ENCODE measurements around the gene CREG2. TPM values are rescaled to one million over a fixed set of nuclear protein-coding genes. Genes with fewer than 3 reads are reported as not detected.

The CREG2 gene
- total RNA-seq, 4 donors from 2014 or later: not detected

DNA sequence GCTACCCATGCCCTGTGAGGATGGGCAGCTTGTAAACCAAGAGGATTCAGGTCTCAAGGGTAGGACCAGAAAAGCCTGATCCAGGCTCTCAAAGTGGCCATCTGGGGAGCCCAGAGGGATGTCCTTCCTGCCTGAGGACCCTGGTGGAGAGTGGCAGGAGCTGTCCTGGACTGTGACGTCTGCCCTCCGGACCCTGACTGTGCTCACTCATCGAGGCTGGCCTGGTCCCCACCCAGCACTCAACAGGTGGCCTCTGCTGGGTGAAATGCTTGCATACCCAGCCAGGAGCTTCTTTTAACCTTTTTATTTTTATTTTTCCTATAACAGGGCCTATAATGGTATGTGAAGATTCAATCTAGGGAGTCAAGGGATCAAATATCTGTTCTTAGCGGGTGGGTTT is 24.5 kb downstream of the CREG2 start:
- intact Hi-C loops (cut with DNase I): no loop called here
- H3K4me1 ChIP-seq: no peaks in the 10 kb centered on the region
- H3K9me3 ChIP-seq: no peaks in the 10 kb centered on the region
- no peaks in the 10 kb centered on the region for H3K27me3 ChIP-seq
- DNase-seq (ENCODE audit: extremely low spot score): no peak
- H3K4me3 ChIP-seq: no peak overlapping the region
- 94% methylated on average over 4 of the region's 4 CpGs for WGBS
- H3K27ac ChIP-seq (replicated peaks in 1 of 4): no peak overlapping the region
- no peaks in the 10 kb centered on the region for H3K36me3 ChIP-seq
- no peak for TF ChIP-seq POLR2A (IDR thresholded peaks at IDR 0.05; ENCODE audit: low read depth)
- TF ChIP-seq EP300 (IDR thresholded peaks at IDR 0.05): no peak
- TF ChIP-seq, protein P1, sequence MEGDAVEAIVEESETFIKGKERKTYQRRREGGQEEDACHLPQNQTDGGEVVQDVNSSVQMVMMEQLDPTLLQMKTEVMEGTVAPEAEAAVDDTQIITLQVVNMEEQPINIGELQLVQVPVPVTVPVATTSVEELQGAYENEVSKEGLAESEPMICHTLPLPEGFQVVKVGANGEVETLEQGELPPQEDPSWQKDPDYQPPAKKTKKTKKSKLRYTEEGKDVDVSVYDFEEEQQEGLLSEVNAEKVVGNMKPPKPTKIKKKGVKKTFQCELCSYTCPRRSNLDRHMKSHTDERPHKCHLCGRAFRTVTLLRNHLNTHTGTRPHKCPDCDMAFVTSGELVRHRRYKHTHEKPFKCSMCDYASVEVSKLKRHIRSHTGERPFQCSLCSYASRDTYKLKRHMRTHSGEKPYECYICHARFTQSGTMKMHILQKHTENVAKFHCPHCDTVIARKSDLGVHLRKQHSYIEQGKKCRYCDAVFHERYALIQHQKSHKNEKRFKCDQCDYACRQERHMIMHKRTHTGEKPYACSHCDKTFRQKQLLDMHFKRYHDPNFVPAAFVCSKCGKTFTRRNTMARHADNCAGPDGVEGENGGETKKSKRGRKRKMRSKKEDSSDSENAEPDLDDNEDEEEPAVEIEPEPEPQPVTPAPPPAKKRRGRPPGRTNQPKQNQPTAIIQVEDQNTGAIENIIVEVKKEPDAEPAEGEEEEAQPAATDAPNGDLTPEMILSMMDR (IDR thresholded peaks at IDR 0.05): no peak
- no peak for TF ChIP-seq POLR2AphosphoS5 (IDR thresholded peaks at IDR 0.05)

DNA sequence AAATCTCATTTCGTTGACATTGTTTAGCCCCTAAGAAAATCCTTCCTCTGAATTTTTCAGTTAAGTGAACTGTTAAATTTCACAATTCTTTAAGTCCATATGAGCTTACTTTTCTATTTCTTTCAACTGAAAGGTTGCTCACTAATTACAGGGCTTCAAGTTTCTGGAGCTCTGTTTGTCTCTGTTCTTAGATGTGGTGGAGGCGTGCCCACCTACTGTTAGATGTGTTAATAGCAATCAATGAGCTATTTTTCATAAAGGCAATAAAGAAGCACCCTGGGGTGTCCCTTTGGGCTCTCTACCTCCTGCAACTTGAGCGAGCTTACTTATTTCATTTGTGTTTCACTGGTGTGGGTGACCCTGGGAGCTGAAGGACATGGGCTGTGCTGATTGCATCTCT is 25.0 kb downstream of the CREG2 start:
- Histone ChIP-seq H3K9me3 (no peaks in the 10 kb centered on the region), H3K4me1 (no peaks in the 10 kb centered on the region), H3K27me3 (no peaks in the 10 kb centered on the region), H3K36me3 (no peaks in the 10 kb centered on the region), H3K4me3 (no peak overlapping the region), H3K27ac (replicated peaks in 1 of 4) (no peak overlapping the region)
- WGBS: 82% methylated on average over 3 of the region's 3 CpGs
- no peak for DNase-seq (ENCODE audit: extremely low spot score)
- intact Hi-C loops (cut with DNase I): no loop called here
- TF ChIP-seq POLR2AphosphoS5 (IDR thresholded peaks at IDR 0.05): no peak
- TF ChIP-seq, protein P1 (IDR thresholded peaks at IDR 0.05): no peak
- TF ChIP-seq POLR2A (IDR thresholded peaks at IDR 0.05; ENCODE audit: low read depth): no peak
- TF ChIP-seq EP300 (IDR thresholded peaks at IDR 0.05): no peak

DNA sequence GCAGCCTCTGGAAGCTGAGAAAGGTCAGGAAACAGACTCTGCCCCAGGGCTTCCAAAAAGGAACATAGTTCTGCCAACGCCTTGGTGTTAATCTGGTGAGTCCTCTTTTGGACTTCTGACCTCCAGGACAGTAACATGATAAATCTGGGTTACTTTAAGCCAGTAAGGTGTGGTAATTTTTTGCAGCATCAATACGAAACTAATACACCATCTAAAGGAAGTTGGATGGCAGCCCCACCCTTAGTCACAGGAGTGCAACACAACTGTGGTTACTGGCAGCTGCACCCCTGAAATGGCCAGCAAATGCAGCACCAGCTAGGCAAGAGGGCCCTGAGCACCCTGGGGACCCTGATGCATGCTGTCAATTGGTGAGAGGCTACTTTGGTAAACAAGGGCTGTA is 25.8 kb downstream of the CREG2 start:
- no peak overlapping the region for H3K4me3 ChIP-seq
- H3K36me3 ChIP-seq: no peaks in the 10 kb centered on the region
- H3K27ac ChIP-seq (replicated peaks in 1 of 4): no peak overlapping the region
- no peaks in the 10 kb centered on the region for H3K27me3 ChIP-seq
- 83% methylated on average over 1 of the region's 2 CpGs for WGBS
- intact Hi-C loops (cut with DNase I): no loop called here
- no peak for TF ChIP-seq EP300 (IDR thresholded peaks at IDR 0.05)
- TF ChIP-seq POLR2A (IDR thresholded peaks at IDR 0.05; ENCODE audit: low read depth): no peak
- TF ChIP-seq, protein P1 (IDR thresholded peaks at IDR 0.05): no peak
- TF ChIP-seq POLR2AphosphoS5 (IDR thresholded peaks at IDR 0.05): no peak
- H3K9me3 ChIP-seq: no peaks in the 10 kb centered on the region
- DNase-seq (ENCODE audit: extremely low spot score): no peak
- H3K4me1 ChIP-seq: no peaks in the 10 kb centered on the region

DNA sequence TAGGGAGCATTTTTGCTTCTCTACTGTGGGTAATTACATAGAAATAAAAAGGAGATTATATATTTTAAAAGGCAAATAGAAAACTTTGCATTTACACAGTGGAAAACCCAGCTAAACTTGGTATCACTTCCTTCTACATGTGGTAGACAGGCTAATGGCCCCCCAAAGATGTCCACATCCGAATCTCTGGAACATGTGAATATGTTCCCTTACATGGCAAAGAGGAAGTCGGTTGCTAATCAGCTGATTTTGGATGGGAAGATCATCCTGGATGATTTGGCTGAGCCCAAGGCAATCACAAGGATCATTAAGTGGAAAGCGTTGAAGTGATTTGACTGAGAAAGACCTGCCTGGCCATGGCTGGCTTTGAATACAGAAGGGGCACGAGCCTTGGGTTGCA is 26.2 kb downstream of the CREG2 start:
- no peaks in the 10 kb centered on the region for H3K4me1 ChIP-seq
- no peak overlapping the region for H3K27ac ChIP-seq (replicated peaks in 1 of 4)
- no peaks in the 10 kb centered on the region for H3K9me3 ChIP-seq
- WGBS: 78% methylated on average over 4 of the region's 4 CpGs
- no peak for DNase-seq (ENCODE audit: extremely low spot score)
- intact Hi-C loops (cut with DNase I): no loop called here
- no peaks in the 10 kb centered on the region for H3K27me3 ChIP-seq
- TF ChIP-seq POLR2A (IDR thresholded peaks at IDR 0.05; ENCODE audit: low read depth) (no peak), EP300 (IDR thresholded peaks at IDR 0.05) (no peak)
- H3K4me3 ChIP-seq: no peak overlapping the region
- H3K36me3 ChIP-seq: no peaks in the 10 kb centered on the region

DNA sequence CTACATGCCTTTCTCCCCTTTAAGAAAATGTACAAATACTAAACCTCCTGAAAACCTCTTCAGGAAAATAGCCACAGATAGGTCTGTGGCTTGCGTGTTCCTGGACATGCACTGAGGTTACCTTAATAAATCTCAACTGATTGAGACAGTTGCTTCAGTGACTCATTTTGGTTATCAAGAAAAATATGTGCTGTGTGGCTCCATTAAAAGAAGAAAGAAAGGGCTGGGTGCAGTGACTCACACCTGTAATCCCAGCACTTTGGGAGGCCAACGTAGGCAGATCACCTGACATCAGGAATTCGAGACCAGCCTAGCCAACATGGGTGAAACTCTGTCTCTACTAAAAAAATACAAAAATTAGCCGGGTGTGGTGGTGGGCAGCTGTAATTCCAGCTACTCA is 27.1 kb downstream of the CREG2 start:
- Histone ChIP-seq H3K4me3 (no peak overlapping the region), H3K27me3 (no peaks in the 10 kb centered on the region), H3K27ac (replicated peaks in 1 of 4) (no peak overlapping the region), H3K4me1 (no peaks in the 10 kb centered on the region), H3K9me3 (no peaks in the 10 kb centered on the region), H3K36me3 (no peaks in the 10 kb centered on the region)
- TF ChIP-seq POLR2A (IDR thresholded peaks at IDR 0.05; ENCODE audit: low read depth) (no peak), EP300 (IDR thresholded peaks at IDR 0.05) (no peak)
- DNase-seq (ENCODE audit: extremely low spot score): no peak
- intact Hi-C loops (cut with DNase I): no loop called here
- 94% methylated on average over 3 of the region's 4 CpGs for WGBS

DNA sequence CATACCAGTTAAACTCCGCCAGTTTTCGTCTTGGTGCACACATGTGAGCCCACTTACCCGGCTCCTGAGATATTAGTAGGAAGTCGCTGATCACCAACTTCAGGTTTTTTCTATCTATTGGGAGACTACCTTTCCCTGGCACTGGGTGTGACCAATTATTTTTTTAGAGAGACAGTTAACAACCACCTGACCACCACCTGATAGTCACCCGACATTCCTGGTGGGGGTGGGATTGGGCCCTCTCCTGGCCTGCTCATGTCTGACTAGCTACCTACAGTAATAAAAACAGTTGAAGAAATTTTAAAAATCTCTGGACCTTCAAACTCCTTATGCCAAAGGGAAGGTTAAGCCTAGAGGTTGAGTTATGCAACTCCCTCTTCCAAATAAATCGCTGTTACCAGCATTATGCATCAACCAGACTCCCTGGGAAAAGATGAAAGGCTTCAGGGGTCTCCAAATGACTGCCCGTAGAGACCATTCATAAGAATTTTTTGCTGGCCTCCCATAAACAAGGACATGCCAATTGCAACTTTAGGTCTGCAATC is 27.8 kb downstream of the CREG2 start:
- intact Hi-C loops (cut with DNase I): no loop called here
- H3K4me1 ChIP-seq: no peaks in the 10 kb centered on the region
- H3K27me3 ChIP-seq: no peaks in the 10 kb centered on the region
- no peak overlapping the region for H3K27ac ChIP-seq (replicated peaks in 1 of 4)
- H3K4me3 ChIP-seq: no peak overlapping the region
- 91% methylated on average over 7 of the region's 7 CpGs for WGBS
- DNase-seq (ENCODE audit: extremely low spot score): no peak
- H3K36me3 ChIP-seq: no peaks in the 10 kb centered on the region
- TF ChIP-seq EP300 (IDR thresholded peaks at IDR 0.05) (no peak), POLR2A (IDR thresholded peaks at IDR 0.05; ENCODE audit: low read depth) (no peak), POLR2AphosphoS5 (IDR thresholded peaks at IDR 0.05) (no peak)
- TF ChIP-seq, protein P1 (IDR thresholded peaks at IDR 0.05): no peak
- no peaks in the 10 kb centered on the region for H3K9me3 ChIP-seq

Measured in esophagus muscularis mucosa (tissue), 4 donors.